B cell (primary cell): Measurements from ENCODE around the gene RICTOR. TPM values are rescaled to one million over a fixed set of nuclear protein-coding genes. Genes with fewer than 3 reads are reported as not detected.

Experiments used
- ATAC-seq: fragments of 200-7000 bp; cut with Tn5 transposase; one replicate; pipeline ENCODE4 v1.10.0; 2021; ENCODE audit warnings: low read depth, mild to moderate bottlenecking, moderate number of reproducible peaks, moderate library complexity
- CTCF ChIA-PET: fragments of 350-600 bp; sonication (Branson Sonifier 250); formaldehyde crosslinking; loops from one replicate; lab custom pipeline; 2021; ENCODE audit warnings: antibody characterized with exemption, inconsistent platforms; lab: Charles Lee
- POLR2A ChIA-PET: fragments of 350-600 bp; sonication (Branson Sonifier 250); formaldehyde crosslinking; loops from one replicate; lab custom pipeline; 2021; ENCODE audit warnings: antibody characterized with exemption; lab: Charles Lee
- DNase-seq: peaks from one replicate; pipeline ENCODE4 v3.0.0; 2013
- H2AFZ ChIP-seq: 2 replicates; pipeline ENCODE4 v1.6.1; 2012; ENCODE audit warnings: mild to moderate bottlenecking, low read depth, low read length; ENCODE audit not compliant: insufficient read depth, poor library complexity, severe bottlenecking
- H3K27ac ChIP-seq, 2 donors: 1 replicate in 1 of 2; 2 replicates in 1 of 2; pipeline ENCODE4 v1.5.1; 2012 to 2013; ENCODE audit warnings: low read length in 2 of 2, mild to moderate bottlenecking in 2 of 2, moderate library complexity in 1 of 2
- H3K27me3 ChIP-seq, 4 experiments: fragments of 200-600 bp in 1 of 4; sonication (generic) in 1 of 4; replicated peaks in 1 of 4; 1 replicate in 2 of 4; 2 replicates in 2 of 4; pipeline versions ENCODE4 v1.6.1 to v1.7.0; 2013 to 2016; ENCODE audit warnings: low read length in 3 of 4, mild to moderate bottlenecking in 2 of 4, mixed read lengths in 1 of 4, moderate library complexity in 1 of 4; ENCODE audit not compliant: insufficient read depth in 4 of 4, control insufficient read depth in 3 of 4; ENCODE audit errors: control extremely low read depth in 1 of 4
- H3K36me3 ChIP-seq, 2 experiments: replicated peaks in 1 of 2; 1 replicate in 1 of 2; 2 replicates in 1 of 2; pipeline versions ENCODE4 v1.6.1 to v1.7.1; 2013; ENCODE audit warnings: low read length in 1 of 2; ENCODE audit not compliant: insufficient read depth in 2 of 2, control insufficient read depth in 1 of 2; ENCODE audit errors: control extremely low read depth in 1 of 2, extremely low read depth in 1 of 2
- H3K4me1 ChIP-seq, 2 donors: fragments of 200-600 bp in 1 of 2; sonication (generic) in 1 of 2; 1 replicate in 1 of 2; 2 replicates in 1 of 2; pipeline versions ENCODE4 v1.5.1 to v1.6.1; 2013 to 2017; ENCODE audit warnings: low read length in 2 of 2; ENCODE audit not compliant: control insufficient read depth in 2 of 2, insufficient read depth in 2 of 2
- H3K4me2 ChIP-seq: replicated peaks from 2 replicates; pipeline ENCODE3; 2012; ENCODE audit warnings: mild to moderate bottlenecking, low read depth, low read length; ENCODE audit not compliant: poor library complexity, severe bottlenecking
- H3K4me3 ChIP-seq, 5 experiments: fragments of 200-600 bp in 1 of 5; sonication (generic) in 1 of 5; 1 replicate in 3 of 5; 2 replicates in 2 of 5; pipeline versions ENCODE4 v1.5.1 to v1.7.0; 2011 to 2016; ENCODE audit warnings: low read length in 4 of 5, mild to moderate bottlenecking in 4 of 5, low read depth in 2 of 5, control low read depth in 1 of 5, moderate library complexity in 1 of 5; ENCODE audit not compliant: insufficient read depth in 1 of 5; ENCODE audit errors: control extremely low read depth in 1 of 5, extremely low read depth in 1 of 5
- H3K79me2 ChIP-seq: fragments of 200-600 bp; sonication (generic); one replicate; pipeline ENCODE4 v1.6.0; 2016; ENCODE audit warnings: low read length; ENCODE audit not compliant: control insufficient read depth, insufficient read depth
- H3K9ac ChIP-seq: fragments of 200-600 bp; sonication (generic); 2 replicates; pipeline ENCODE4 v1.6.1; 2017; ENCODE audit warnings: mild to moderate bottlenecking, low read length, moderate library complexity
- H3K9me3 ChIP-seq, 3 donors: one replicate each; pipeline versions ENCODE4 v1.6.1 to v1.7.1; 2013; ENCODE audit warnings: low read length in 2 of 3; ENCODE audit not compliant: control insufficient read depth in 2 of 3, insufficient read depth in 1 of 3; ENCODE audit errors: control extremely low read depth in 1 of 3
- H4K20me1 ChIP-seq: 2 replicates; pipeline ENCODE4 v1.6.0; 2012; ENCODE audit warnings: mild to moderate bottlenecking, low read length; ENCODE audit not compliant: insufficient read depth, control insufficient read depth, poor library complexity, severe bottlenecking
- H3K27ac Mint-ChIP-seq: one replicate; pipeline ENCODE4 v1.8.0; 2021; ENCODE audit warnings: mixed read lengths
- H3K27me3 Mint-ChIP-seq: one replicate; pipeline ENCODE4 v1.8.0; 2021; ENCODE audit warnings: mixed read lengths
- H3K4me1 Mint-ChIP-seq: one replicate; pipeline ENCODE4 v1.8.0; 2021; ENCODE audit warnings: mixed read lengths
- H3K4me3 Mint-ChIP-seq: one replicate; pipeline ENCODE4 v1.8.0; 2021; ENCODE audit warnings: mixed read lengths
- H3K9me3 Mint-ChIP-seq: one replicate; pipeline ENCODE4 v1.8.0; 2022; ENCODE audit warnings: mixed read lengths; ENCODE audit not compliant: insufficient read depth
- EZH2 ChIP-seq: IDR thresholded peaks from 2 replicates; pipeline ENCODE4 v1.6.1; 2012; ENCODE audit warnings: borderline replicate concordance, low read depth, mild to moderate bottlenecking, moderate library complexity, low read length; ENCODE audit not compliant: insufficient read depth, poor library complexity, severe bottlenecking
- WGBS: methylation state at CpG from one replicate; pipeline ENCODE4 v1.1.5; 2013; ENCODE audit warnings: missing lambda C conversion rate; ENCODE audit not compliant: insufficient coverage; 5-methylcytosine and 5-hydroxymethylcytosine counted together
- intact Hi-C: fragments of 100-400 bp; cut with micrococcal nuclease; formaldehyde crosslinking; loops from one replicate; pipeline ENCODE4 v1.10.0; 2022
- polyA plus RNA-seq: library from polyadenylated mRNA; depleted of rRNA; stranded (reverse); fragments of >200 nt; gene quantifications from 2 replicates; pipeline ENCODE4 v1.2.3, GENCODE V29; 2012
- total RNA-seq, 2 donors: library from RNA; stranded (reverse); fragments of 120-200 nt in 1 of 2; gene quantifications; 1 replicate in 1 of 2; 2 replicates in 1 of 2; pipeline versions ENCODE4 v1.2.3 to v1.2.4, GENCODE V29; 2013 to 2022
- TF ChIP-seq, protein P1 (sequence below): fragments of 200-600 bp; IDR thresholded peaks from one replicate; pipeline ENCODE4 v1.8.0; 2022; ENCODE audit warnings: antibody characterized with exemption, mild to moderate bottlenecking

The RICTOR gene
- total and polyA plus RNA-seq, 2 donors (not counting 1 experiment from before 2014, with no cell fraction given), result 15.4 to 84.3 TPM

DNA sequence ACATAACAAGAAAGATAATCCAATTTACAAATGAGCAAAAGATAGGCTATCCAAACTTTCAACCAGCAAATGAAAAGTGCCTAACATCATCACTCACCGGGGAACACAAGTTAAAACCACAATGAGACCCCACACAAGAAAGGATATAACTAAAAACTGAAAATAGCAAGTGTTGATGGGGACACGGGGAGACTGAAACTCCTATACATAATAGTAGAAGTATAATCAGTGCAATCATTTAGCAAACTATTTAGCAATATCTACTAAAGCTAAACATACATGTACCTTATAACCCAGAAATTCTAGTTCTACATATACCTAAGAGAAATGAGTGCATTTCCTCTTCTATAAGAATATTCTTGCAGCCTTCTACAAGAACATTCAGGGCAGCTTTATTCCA lies 72.5 kb downstream of the RICTOR start:
- ATAC-seq, result no peak
- Histone ChIP-seq H3K9ac (no peak overlapping the region), H2AFZ (no peak overlapping the region), H3K4me2 (no peak overlapping the region), H3K9me3 (no peaks in the 10 kb centered on the region), H3K4me1 (no peaks in the 10 kb centered on the region), H3K4me3 (no peak overlapping the region), H3K27me3 (no peaks in the 10 kb centered on the region), H3K36me3 (peaks cover 10% of the 10 kb centered on the region in 2 experiments), H3K27ac (no peak overlapping the region), H4K20me1 (peaks cover 6% of the 10 kb centered on the region), H3K79me2 (peaks cover 11% of the 10 kb centered on the region)
- Mint-ChIP-seq H3K4me1 (peaks cover 9% of the 10 kb centered on the region), H3K27me3 (no peaks in the 10 kb centered on the region), H3K27ac (no peak overlapping the region), H3K9me3 (no peaks in the 10 kb centered on the region), H3K4me3 (no peak overlapping the region)
- CTCF ChIA-PET, result interaction anchor here (1.0 to 1.3 kb wide), 3 partner anchors 26 to 216 kb away, joined by 3 to 6 read pairs (median 5); no protein-coding TSS in a partner anchor
- intact Hi-C loops, result no loop called here
- no peak for TF ChIP-seq EZH2
- TF ChIP-seq, protein P1, sequence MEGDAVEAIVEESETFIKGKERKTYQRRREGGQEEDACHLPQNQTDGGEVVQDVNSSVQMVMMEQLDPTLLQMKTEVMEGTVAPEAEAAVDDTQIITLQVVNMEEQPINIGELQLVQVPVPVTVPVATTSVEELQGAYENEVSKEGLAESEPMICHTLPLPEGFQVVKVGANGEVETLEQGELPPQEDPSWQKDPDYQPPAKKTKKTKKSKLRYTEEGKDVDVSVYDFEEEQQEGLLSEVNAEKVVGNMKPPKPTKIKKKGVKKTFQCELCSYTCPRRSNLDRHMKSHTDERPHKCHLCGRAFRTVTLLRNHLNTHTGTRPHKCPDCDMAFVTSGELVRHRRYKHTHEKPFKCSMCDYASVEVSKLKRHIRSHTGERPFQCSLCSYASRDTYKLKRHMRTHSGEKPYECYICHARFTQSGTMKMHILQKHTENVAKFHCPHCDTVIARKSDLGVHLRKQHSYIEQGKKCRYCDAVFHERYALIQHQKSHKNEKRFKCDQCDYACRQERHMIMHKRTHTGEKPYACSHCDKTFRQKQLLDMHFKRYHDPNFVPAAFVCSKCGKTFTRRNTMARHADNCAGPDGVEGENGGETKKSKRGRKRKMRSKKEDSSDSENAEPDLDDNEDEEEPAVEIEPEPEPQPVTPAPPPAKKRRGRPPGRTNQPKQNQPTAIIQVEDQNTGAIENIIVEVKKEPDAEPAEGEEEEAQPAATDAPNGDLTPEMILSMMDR, result no peak
- DNase-seq, result no peak
- POLR2A ChIA-PET, result no interaction called here
- no CpG with 5 or more reads among the region's 2 CpGs for WGBS

DNA sequence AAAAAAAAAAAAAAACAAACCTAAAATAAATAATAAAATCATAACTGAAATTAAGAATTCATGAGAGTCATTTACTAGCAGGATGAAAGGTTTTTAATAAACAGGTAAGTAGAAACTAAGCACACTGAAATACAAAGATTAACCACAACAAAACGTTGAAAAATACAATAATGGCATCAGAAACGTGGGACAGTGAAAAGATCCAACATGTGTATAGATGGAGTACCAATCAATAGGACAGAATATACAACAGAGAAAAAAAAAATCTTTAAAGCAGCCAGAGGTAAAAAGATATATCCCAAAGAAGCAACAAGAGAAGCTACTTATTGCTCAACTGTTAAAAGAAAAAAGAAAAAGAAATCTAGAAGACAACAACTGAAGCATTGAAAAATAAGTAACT lies 75.2 kb downstream of the RICTOR start:
- H3K4me3 ChIP-seq, result no peak overlapping the region
- Mint-ChIP-seq H3K27ac (no peak overlapping the region), H3K27me3 (no peaks in the 10 kb centered on the region), H3K9me3 (no peaks in the 10 kb centered on the region), H3K4me3 (no peak overlapping the region), H3K4me1 (peaks cover 7% of the 10 kb centered on the region)
- DNase-seq (no peak), ATAC-seq (no peak)
- peaks cover 10 to 15% of the 10 kb centered on the region in 2 experiments for H3K36me3 ChIP-seq
- H3K4me2 ChIP-seq, result no peak overlapping the region
- TF ChIP-seq EZH2, result no peak
- TF ChIP-seq, protein P1, result no peak
- peaks cover 11% of the 10 kb centered on the region for H3K79me2 ChIP-seq
- POLR2A ChIA-PET, result no interaction called here
- H2AFZ ChIP-seq, result no peak overlapping the region
- H4K20me1 ChIP-seq, result no peaks in the 10 kb centered on the region
- no peaks in the 10 kb centered on the region for H3K27me3 ChIP-seq
- H3K27ac ChIP-seq, result no peak overlapping the region
- no peaks in the 10 kb centered on the region for H3K9me3 ChIP-seq
- WGBS, result no CpG with 5 or more reads among the region's 2 CpGs
- intact Hi-C loops, result loop anchor here (10.0 kb wide), 1 partner anchor 546 kb away; no protein-coding TSS in a partner anchor
- no peaks in the 10 kb centered on the region for H3K4me1 ChIP-seq
- CTCF ChIA-PET, result interaction anchor here (0.6 kb wide), 2 partner anchors 22 to 47 kb away, joined by 3 read pairs; no protein-coding TSS in a partner anchor
- H3K9ac ChIP-seq, result no peak overlapping the region
